Activated CD8-positive, alpha-beta memory T cell treated with anti-CD3 and anti-CD28 coated beads, Interleukin-2, amount 10 ng/mL, durations not matched to agents 7 days and 5 days (primary cell): ENCODE measurements around the gene PTHLH. TPM values are rescaled to one million over a fixed set of nuclear protein-coding genes. Genes with fewer than 3 reads are reported as not detected.

ENCODE experiments used
- ATAC-seq: fragments of 150-1000 bp; cut with Tn5 transposase; one replicate; pipeline ENCODE4 v1.10.0; 2021; ENCODE audit warnings: moderate library complexity
- CTCF ChIA-PET: fragments of 350-600 bp; sonication (Branson Sonifier 250); formaldehyde crosslinking; loops from one replicate; lab custom pipeline; 2021; ENCODE audit warnings: antibody characterized with exemption; lab: Charles Lee
- DNase-seq: peaks from one replicate; pipeline ENCODE4 v3.0.0-alpha.2; 2020
- H3K27ac Mint-ChIP-seq: one replicate; pipeline ENCODE4 v1.8.0; 2021; ENCODE audit warnings: mild to moderate bottlenecking, mixed read lengths
- H3K27me3 Mint-ChIP-seq: one replicate; pipeline ENCODE4 v1.8.0; 2021; ENCODE audit warnings: mixed read lengths
- H3K36me3 Mint-ChIP-seq: one replicate; pipeline ENCODE4 v1.8.0; 2021; ENCODE audit warnings: mild to moderate bottlenecking, mixed read lengths
- H3K4me1 Mint-ChIP-seq: one replicate; pipeline ENCODE4 v1.8.0; 2021; ENCODE audit warnings: mixed read lengths
- H3K4me3 Mint-ChIP-seq: one replicate; pipeline ENCODE4 v1.8.0; 2021; ENCODE audit warnings: mild to moderate bottlenecking, moderate library complexity, mixed read lengths
- H3K9me3 Mint-ChIP-seq: one replicate; pipeline ENCODE4 v1.8.0; 2022; ENCODE audit warnings: low read depth, mixed read lengths
- total RNA-seq, 2 experiments: library from RNA; stranded (reverse); gene quantifications; one replicate each; pipeline ENCODE4 v1.2.3, GENCODE V29; 2021

PTHLH gene
- under 1 TPM in 1 of 2 experiments, not detected in 1; 0.35 TPM for total RNA-seq

DNA sequence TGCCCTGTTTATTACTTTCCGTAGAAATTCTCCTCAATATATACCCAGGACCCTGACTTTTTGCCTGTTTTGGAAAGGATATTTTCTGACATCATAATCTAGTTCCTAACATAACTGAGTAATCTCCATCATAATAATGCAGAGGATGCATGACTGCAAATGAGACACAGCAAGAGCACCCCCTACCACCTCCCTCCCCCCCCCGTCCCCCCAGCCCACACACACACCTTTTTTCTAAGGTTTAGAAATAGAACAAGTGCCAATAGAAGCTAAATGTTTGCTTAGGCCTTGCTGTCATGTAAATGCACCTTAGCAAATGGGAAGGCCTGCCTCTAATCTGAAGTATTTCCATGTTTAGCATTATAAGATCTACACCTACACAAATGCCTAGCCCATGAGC lies at the start of gene PTHLH:
Gene PTHLH, minus strand, starts transcription at position 13 of the 400 bp plus-strand sequence. CDS start 3,239 bp downstream, outside the sequence.
- Mint-ChIP-seq H3K4me3 (no peak within 1 kb of the TSS), H3K4me1 (peaks cover 31% of the 10 kb centered on the region), H3K27ac (no peak within 1 kb of the TSS), H3K27me3 (peaks cover 91% of the 10 kb centered on the region), H3K36me3 (no peaks in the 10 kb centered on the region), H3K9me3 (no peaks in the 10 kb centered on the region)
- CTCF ChIA-PET = no interaction called here
- ATAC-seq = no peak
- DNase-seq = no peak

DNA sequence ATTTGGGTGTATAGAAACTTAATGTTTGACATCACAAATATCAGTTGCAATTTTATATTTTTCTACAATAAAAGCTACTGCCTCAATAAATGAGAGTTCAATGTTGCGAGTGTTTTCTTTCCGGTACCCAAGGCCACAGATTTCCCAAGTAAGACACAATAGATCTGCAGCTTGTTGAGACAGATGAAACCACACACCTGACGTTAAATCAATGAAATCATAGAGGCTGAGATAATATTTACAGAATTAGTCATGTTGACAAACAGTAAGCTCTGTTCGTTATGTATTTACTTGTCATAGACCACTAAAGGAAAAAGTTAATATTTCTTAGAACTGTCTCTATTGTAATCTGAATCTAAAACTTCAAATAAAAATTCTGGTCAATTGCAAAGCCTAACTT lies 49.2 kb upstream of the PTHLH start:
- H3K9me3 Mint-ChIP-seq = no peaks in the 10 kb centered on the region
- CTCF ChIA-PET = no interaction called here
- no peak overlapping the region for H3K27ac Mint-ChIP-seq
- DNase-seq (no peak), ATAC-seq (no peak)
- no peaks in the 10 kb centered on the region for H3K36me3 Mint-ChIP-seq
- peaks cover 5% of the 10 kb centered on the region for H3K27me3 Mint-ChIP-seq
- no peak overlapping the region for H3K4me3 Mint-ChIP-seq
- no peaks in the 10 kb centered on the region for H3K4me1 Mint-ChIP-seq

DNA sequence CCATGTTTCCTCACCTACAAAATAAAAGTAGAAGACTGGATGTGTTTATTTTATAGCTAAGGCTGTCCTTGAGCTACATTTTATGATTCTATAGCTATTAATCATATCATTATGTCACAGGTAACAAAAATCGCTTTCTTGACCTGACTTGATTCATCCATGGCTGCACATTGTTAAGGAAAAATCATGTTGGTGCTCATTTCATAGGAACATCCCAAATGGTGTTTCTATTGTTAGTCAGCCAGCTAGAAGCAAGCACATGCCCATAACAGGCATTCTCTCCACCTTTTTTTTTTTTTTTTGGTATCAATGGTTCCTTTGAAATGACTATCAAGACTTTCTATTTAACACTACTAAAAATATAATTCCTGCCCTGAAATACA lies 45.3 kb upstream of the PTHLH start:
- Mint-ChIP-seq H3K36me3 (no peaks in the 10 kb centered on the region), H3K9me3 (no peaks in the 10 kb centered on the region), H3K4me1 (no peaks in the 10 kb centered on the region), H3K4me3 (no peak overlapping the region), H3K27me3 (peaks cover 5% of the 10 kb centered on the region), H3K27ac (no peak overlapping the region)
- DNase-seq (no peak), ATAC-seq (no peak)
- CTCF ChIA-PET = no interaction called here

DNA sequence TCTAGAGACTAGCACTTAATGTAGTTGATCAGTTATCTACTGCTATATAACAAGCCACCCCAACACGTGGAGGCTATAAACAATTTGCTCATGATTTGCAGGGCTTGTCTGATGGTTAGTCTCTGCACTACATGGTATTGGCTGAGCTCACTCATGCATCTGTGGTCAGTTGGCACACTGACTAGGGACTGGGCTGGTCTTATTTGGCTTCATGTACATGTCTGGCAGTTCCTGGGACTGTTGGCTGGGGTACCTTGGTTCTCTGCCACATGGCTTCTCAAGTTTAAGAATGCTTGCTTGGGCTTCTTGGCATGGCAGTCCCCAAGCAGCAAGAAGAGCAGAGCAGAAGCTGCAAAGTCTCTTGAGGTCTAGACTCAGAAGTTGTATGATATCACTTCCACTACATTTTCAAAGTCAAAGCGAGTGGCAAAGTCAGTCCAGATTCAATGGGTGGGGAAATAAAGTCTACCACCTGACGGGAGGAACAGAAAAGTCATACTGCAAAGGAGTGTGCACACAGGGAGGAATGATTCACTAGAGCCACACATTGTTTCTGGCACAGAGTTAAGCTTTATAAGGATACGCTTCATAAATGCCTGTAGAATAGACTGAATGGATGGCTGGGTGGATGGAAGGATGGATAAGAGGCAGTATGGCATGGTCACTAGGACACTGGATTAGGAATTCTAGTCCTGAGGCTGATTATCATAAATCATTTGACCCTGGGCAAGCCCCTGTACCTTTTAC lies 44.8 kb upstream of the PTHLH start:
- Mint-ChIP-seq H3K36me3 (no peaks in the 10 kb centered on the region), H3K27me3 (peaks cover 5% of the 10 kb centered on the region), H3K27ac (no peak overlapping the region), H3K4me3 (no peak overlapping the region), H3K4me1 (no peaks in the 10 kb centered on the region), H3K9me3 (no peaks in the 10 kb centered on the region)
- no peak for ATAC-seq
- CTCF ChIA-PET = no interaction called here
- no peak for DNase-seq

DNA sequence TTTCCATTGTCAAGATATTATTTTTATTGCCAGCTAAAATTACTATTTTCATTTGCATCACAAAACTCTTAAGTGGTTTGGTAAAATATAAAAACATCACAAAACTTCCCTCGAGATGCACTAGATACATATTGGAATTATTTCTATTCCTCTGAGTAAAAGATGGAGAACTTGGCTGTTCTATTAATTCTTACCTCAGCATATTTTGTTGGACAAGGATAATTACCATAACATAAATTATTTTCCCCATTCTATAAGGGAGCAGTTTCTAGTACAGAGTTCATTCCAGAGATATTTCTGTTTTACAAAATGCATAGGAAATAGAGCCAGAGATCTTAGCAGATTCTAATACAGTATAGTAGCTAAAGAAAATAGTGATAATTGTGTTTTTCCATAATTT lies 42.6 kb upstream of the PTHLH start:
- H3K27me3 Mint-ChIP-seq = peaks cover 5% of the 10 kb centered on the region
- no peak overlapping the region for H3K27ac Mint-ChIP-seq
- CTCF ChIA-PET = no interaction called here
- ATAC-seq (no peak), DNase-seq (no peak)
- no peaks in the 10 kb centered on the region for H3K9me3 Mint-ChIP-seq
- no peaks in the 10 kb centered on the region for H3K4me1 Mint-ChIP-seq
- H3K36me3 Mint-ChIP-seq = no peaks in the 10 kb centered on the region
- H3K4me3 Mint-ChIP-seq = no peak overlapping the region

DNA sequence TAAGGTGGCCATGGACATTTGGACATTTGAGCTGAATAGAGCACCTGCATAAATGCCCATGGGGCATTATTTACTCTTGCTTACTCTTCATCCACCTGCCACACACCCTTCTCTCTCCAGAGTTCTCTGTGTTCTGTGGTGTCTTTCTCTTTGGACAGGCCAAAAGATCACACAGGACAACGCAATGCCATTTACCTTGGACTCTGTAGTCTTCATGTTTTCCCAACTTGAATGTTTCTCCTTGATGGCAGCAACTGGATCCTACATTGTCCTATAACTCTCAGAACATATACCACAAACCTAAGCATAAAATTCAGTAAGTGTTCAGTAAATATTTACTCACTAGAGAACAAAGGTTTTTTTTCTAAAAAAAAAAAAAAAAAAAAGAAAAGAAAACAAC lies 41.7 kb upstream of the PTHLH start:
- no peaks in the 10 kb centered on the region for H3K4me1 Mint-ChIP-seq
- no peak overlapping the region for H3K4me3 Mint-ChIP-seq
- ATAC-seq (no peak), DNase-seq (no peak)
- CTCF ChIA-PET = no interaction called here
- H3K9me3 Mint-ChIP-seq = no peaks in the 10 kb centered on the region
- H3K27ac Mint-ChIP-seq = no peak overlapping the region
- no peaks in the 10 kb centered on the region for H3K36me3 Mint-ChIP-seq
- peaks cover 5% of the 10 kb centered on the region for H3K27me3 Mint-ChIP-seq

DNA sequence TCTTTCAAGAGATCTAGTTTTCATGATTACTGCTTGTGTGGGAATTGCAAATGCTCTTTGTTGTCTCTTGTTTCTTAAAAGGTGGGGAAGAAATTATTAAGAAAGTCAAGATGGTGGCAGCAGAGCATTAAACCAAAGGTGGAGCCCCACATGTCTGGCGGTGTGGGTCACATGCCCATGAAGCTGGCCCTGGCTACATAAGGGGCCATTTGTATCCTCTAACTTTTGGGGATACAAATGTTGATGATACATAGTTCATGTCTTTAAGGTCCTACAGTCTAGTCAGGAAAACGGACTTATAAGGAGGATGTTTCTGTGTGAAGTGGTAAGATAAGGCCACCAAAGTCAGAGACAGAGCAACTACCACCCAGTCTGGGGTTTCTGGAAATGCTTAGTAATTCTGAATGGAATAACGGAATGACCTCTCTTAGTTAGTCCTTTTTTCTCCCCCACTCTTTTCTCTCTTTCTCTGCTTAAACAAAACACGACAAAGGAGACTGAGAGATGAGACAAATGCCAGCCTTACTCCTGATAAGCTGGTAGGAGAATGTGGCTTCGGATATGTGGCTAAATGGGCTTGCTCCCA lies 39.9 kb upstream of the PTHLH start:
- CTCF ChIA-PET = no interaction called here
- no peak for ATAC-seq

GRCh38 chr12:28010036-28010435 lies 37.5 kb upstream of the PTHLH start:
- Mint-ChIP-seq H3K27ac (no peak overlapping the region), H3K4me3 (no peak overlapping the region), H3K27me3 (no peaks in the 10 kb centered on the region), H3K36me3 (no peaks in the 10 kb centered on the region), H3K4me1 (no peaks in the 10 kb centered on the region), H3K9me3 (no peaks in the 10 kb centered on the region)
- no peak for ATAC-seq
- DNase-seq = no peak
- CTCF ChIA-PET = no interaction called here

More for the DNA sequence above, 39.9 kb upstream of the PTHLH start:
- no peaks in the 10 kb centered on the region for H3K27me3 Mint-ChIP-seq
- H3K36me3 Mint-ChIP-seq = no peaks in the 10 kb centered on the region
- no peak overlapping the region for H3K4me3 Mint-ChIP-seq
- no peaks in the 10 kb centered on the region for H3K4me1 Mint-ChIP-seq
- H3K27ac Mint-ChIP-seq = no peak overlapping the region
- H3K9me3 Mint-ChIP-seq = no peaks in the 10 kb centered on the region
- no peak for DNase-seq

DNA sequence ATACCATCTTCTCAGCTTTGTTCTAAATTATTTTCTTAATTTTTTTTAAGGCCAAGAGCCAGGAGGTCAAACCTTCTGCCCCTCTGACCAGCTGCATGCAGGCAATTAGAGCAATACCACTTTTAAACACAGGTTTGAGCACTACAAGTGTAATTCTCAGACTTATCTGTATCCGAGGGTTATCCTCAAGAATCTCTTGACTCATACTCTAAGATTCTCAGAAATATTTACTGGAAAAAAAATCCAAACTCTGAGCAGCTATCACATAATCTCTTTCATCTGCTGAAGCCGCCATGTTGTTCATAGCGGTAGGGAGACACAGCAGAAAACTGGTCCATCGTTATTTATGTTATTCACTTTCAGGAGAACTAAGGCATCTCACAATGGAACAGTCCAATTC lies 27.4 kb upstream of the PTHLH start:
- ATAC-seq = no peak
- Mint-ChIP-seq H3K9me3 (no peaks in the 10 kb centered on the region), H3K4me1 (no peaks in the 10 kb centered on the region), H3K36me3 (no peaks in the 10 kb centered on the region), H3K4me3 (no peak overlapping the region), H3K27ac (no peak overlapping the region), H3K27me3 (peaks cover 5% of the 10 kb centered on the region)
- CTCF ChIA-PET = no interaction called here
- DNase-seq = no peak

- DNase-seq (no peak), ATAC-seq (no peak)
- H3K27ac Mint-ChIP-seq = no peak overlapping the region
- H3K4me1 Mint-ChIP-seq = no peaks in the 10 kb centered on the region
- H3K9me3 Mint-ChIP-seq = no peaks in the 10 kb centered on the region
- H3K27me3 Mint-ChIP-seq = peaks cover 9% of the 10 kb centered on the region
- H3K36me3 Mint-ChIP-seq = no peaks in the 10 kb centered on the region
- CTCF ChIA-PET = no interaction called here
- H3K4me3 Mint-ChIP-seq = no peak overlapping the region
Measured at GRCh38 chr12:27999521-27999920, 27.0 kb upstream of the PTHLH start.

DNA sequence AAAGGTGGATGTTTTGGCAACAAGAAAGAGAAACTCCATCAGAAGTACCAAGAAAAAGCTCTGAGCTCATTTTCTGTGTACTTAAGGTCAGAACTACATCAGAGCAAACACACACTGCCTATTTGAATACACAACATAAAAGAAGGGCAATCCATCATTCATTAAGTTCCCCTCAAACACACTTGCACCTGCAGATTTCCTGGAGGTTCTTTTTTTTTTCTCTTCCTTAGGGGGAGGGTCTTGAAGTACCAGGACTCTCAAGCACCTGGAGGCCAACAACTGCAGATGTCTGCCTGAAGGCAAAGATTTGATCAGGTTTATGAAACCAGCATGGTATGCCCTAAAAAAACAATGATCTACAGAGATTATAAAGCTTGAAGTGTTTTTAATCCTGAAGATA lies 26.1 kb upstream of the PTHLH start:
- Mint-ChIP-seq H3K27me3 (peaks cover 10% of the 10 kb centered on the region), H3K36me3 (no peaks in the 10 kb centered on the region), H3K4me1 (no peaks in the 10 kb centered on the region), H3K9me3 (no peaks in the 10 kb centered on the region), H3K27ac (no peak overlapping the region), H3K4me3 (no peak overlapping the region)
- CTCF ChIA-PET = no interaction called here
- ATAC-seq = no peak
- DNase-seq = no peak

- H3K27ac Mint-ChIP-seq = no peak overlapping the region
- peaks cover 10% of the 10 kb centered on the region for H3K27me3 Mint-ChIP-seq
- no peaks in the 10 kb centered on the region for H3K9me3 Mint-ChIP-seq
- ATAC-seq = no peak
- H3K4me3 Mint-ChIP-seq = no peak overlapping the region
- no peaks in the 10 kb centered on the region for H3K36me3 Mint-ChIP-seq
- no peak for DNase-seq
- no peaks in the 10 kb centered on the region for H3K4me1 Mint-ChIP-seq
- CTCF ChIA-PET = no interaction called here
Measured at GRCh38 chr12:27998170-27998569, 25.6 kb upstream of the PTHLH start.

GRCh38 chr12:27996761-27997160 lies 24.2 kb upstream of the PTHLH start:
- peaks cover 15% of the 10 kb centered on the region for H3K27me3 Mint-ChIP-seq
- H3K4me1 Mint-ChIP-seq = no peaks in the 10 kb centered on the region
- H3K27ac Mint-ChIP-seq = no peak overlapping the region
- no peak for DNase-seq
- H3K36me3 Mint-ChIP-seq = no peaks in the 10 kb centered on the region
- CTCF ChIA-PET = no interaction called here
- H3K4me3 Mint-ChIP-seq = no peak overlapping the region
- no peak for ATAC-seq
- H3K9me3 Mint-ChIP-seq = no peaks in the 10 kb centered on the region

DNA sequence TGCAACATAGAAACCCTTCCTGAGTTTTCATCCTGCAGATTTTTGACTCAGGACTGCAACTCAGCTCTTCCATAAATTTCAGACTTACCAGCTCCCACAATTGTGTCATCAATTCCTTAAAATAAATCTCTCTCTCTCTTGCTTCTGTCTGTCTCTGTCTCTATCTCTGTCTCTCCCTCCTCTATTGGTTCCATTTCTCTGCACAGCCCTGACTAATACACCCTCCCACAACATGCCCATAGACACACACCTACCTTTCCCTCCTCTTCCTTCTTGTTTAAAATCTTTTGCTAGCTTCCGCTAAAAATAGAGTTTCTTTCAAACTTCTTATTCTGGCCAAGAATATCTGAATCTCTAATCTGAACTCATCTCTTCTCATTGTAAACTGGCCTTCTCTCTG lies 22.9 kb upstream of the PTHLH start:
- no peak for DNase-seq
- H3K4me3 Mint-ChIP-seq = no peak overlapping the region
- no peaks in the 10 kb centered on the region for H3K4me1 Mint-ChIP-seq
- H3K27me3 Mint-ChIP-seq = peaks cover 15% of the 10 kb centered on the region
- H3K9me3 Mint-ChIP-seq = no peaks in the 10 kb centered on the region
- no peak overlapping the region for H3K27ac Mint-ChIP-seq
- H3K36me3 Mint-ChIP-seq = no peaks in the 10 kb centered on the region
- CTCF ChIA-PET = no interaction called here
- no peak for ATAC-seq
